Adrenal gland (tissue), 5 donors: Measurements from ENCODE around the gene TK2.

Experiments
- POLR2A ChIP-seq, 2 donors: fragments of 450-650 bp; IDR thresholded peaks; one replicate each; pipeline ENCODE4 v1.6.1; 2017; ENCODE audit warnings: antibody characterized with exemption in 2 of 2, mild to moderate bottlenecking in 2 of 2, moderate library complexity in 1 of 2
- TF ChIP-seq, protein P1 (sequence below), 6 experiments: fragments of 450-650 bp in 4 of 6; fragments of 200-600 bp in 2 of 6; sonication (generic) in 1 of 6; IDR thresholded peaks; 1 replicate in 5 of 6; 2 replicates in 1 of 6; pipeline versions ENCODE4 v1.5.1 to v1.8.0; 2016 to 2021; ENCODE audit warnings: antibody characterized with exemption in 6 of 6, mild to moderate bottlenecking in 2 of 6, moderate library complexity in 1 of 6
- donor health status: DM: no; HTN: no; CAD: no.

DNA sequence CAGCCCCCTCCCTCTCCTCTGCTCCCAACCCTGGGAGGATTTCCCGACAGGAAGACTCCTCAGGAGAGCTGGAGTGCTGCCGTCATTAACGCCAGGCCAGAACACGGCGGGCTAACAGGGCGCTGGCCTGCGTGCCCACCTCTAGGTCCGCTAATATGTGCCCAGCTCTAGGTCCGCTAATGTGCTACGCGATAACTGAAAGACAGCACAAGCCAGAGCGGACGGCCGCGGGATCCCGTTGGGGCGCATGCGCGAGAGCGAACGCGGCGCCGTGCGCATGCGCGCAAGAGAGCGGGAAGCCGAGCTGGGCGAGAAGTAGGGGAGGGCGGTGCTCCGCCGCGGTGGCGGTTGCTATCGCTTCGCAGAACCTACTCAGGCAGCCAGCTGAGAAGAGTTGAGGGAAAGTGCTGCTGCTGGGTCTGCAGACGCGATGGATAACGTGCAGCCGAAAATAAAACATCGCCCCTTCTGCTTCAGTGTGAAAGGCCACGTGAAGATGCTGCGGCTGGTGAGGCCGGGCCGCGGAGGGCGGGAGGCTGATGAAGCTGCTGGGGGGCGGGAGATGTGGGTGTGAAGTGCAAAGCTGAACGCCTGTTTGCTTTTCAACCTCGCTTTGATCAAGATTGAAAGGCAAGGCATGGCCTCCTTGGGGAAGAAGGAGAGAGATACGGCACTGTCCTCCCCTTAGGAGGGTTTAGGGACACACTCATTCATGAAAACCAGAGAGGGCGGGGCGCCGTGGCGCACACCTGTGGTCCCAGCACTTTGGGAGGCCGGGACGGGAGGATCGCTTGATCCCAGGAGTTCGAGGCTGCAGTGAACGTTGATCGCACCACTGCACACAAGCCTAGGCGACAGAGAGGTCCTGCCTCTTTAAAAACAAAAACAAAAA lies 2.6 kb upstream of the TK2 start, which contains the start of gene CKLF:
- TF ChIP-seq, protein P1, sequence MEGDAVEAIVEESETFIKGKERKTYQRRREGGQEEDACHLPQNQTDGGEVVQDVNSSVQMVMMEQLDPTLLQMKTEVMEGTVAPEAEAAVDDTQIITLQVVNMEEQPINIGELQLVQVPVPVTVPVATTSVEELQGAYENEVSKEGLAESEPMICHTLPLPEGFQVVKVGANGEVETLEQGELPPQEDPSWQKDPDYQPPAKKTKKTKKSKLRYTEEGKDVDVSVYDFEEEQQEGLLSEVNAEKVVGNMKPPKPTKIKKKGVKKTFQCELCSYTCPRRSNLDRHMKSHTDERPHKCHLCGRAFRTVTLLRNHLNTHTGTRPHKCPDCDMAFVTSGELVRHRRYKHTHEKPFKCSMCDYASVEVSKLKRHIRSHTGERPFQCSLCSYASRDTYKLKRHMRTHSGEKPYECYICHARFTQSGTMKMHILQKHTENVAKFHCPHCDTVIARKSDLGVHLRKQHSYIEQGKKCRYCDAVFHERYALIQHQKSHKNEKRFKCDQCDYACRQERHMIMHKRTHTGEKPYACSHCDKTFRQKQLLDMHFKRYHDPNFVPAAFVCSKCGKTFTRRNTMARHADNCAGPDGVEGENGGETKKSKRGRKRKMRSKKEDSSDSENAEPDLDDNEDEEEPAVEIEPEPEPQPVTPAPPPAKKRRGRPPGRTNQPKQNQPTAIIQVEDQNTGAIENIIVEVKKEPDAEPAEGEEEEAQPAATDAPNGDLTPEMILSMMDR (IDR thresholded peaks at IDR 0.05) = no peak
- TF ChIP-seq POLR2A (IDR thresholded peaks at IDR 0.05) = peak; percentile 61 to 86
